Suprapubic skin (tissue), 4 donors: ENCODE data around the gene MRPL27. TPM values are rescaled to one million over a fixed set of nuclear protein-coding genes. Genes with fewer than 3 reads are reported as not detected.

ENCODE experiments used
- DNase-seq, 2 donors: peaks; one replicate each; pipeline ENCODE4 v3.0.0-alpha.2; 2019; ENCODE audit warnings: low spot score in 2 of 2
- H3K27ac ChIP-seq: fragments of 200-600 bp; sonication (generic); one replicate; pipeline ENCODE4 v1.5.1; 2019
- H3K27me3 ChIP-seq: fragments of 200-600 bp; sonication (generic); one replicate; pipeline ENCODE4 v1.5.1; 2019
- H3K36me3 ChIP-seq: fragments of 200-600 bp; sonication (generic); one replicate; pipeline ENCODE4 v1.5.1; 2019
- H3K4me1 ChIP-seq: fragments of 200-600 bp; sonication (generic); one replicate; pipeline ENCODE4 v1.5.1; 2019
- H3K4me3 ChIP-seq: fragments of 200-600 bp; sonication (generic); one replicate; pipeline ENCODE4 v1.5.1; 2019; ENCODE audit warnings: mild to moderate bottlenecking
- H3K9me3 ChIP-seq: fragments of 200-600 bp; sonication (generic); one replicate; pipeline ENCODE4 v1.5.1; 2019
- CTCF ChIP-seq, 2 donors: fragments of 200-600 bp in 1 of 2; fragments of 450-650 bp in 1 of 2; sonication (generic) in 1 of 2; IDR thresholded peaks; one replicate each; pipeline ENCODE4 v1.5.1; 2016 to 2019; ENCODE audit warnings: antibody characterized with exemption in 2 of 2, mild to moderate bottlenecking in 1 of 2, moderate library complexity in 1 of 2
- EP300 ChIP-seq: sonication (generic); formaldehyde crosslinking; IDR thresholded peaks from one replicate; pipeline ENCODE4 v1.6.1; 2017; ENCODE audit warnings: antibody characterized with exemption
- POLR2A ChIP-seq, 2 donors: fragments of 450-650 bp; IDR thresholded peaks; one replicate each; pipeline ENCODE4 v1.6.1; 2017; ENCODE audit warnings: antibody characterized with exemption in 2 of 2, mild to moderate bottlenecking in 2 of 2, moderate library complexity in 2 of 2
- POLR2AphosphoS5 ChIP-seq, 3 donors: sonication (generic); formaldehyde crosslinking; IDR thresholded peaks; one replicate each; pipeline ENCODE4 v1.6.1; 2017; ENCODE audit warnings: antibody characterized with exemption in 3 of 3
- WGBS: methylation state at CpG from one replicate; pipeline ENCODE4 v1.1.5; 2018; 5-methylcytosine and 5-hydroxymethylcytosine counted together
- total RNA-seq, 4 donors: library from RNA; depleted of rRNA; stranded (reverse); fragments of >200 nt; gene quantifications; one replicate each; pipeline ENCODE4 v1.1.0, GENCODE V29; 2016

Gene MRPL27
- total RNA-seq, 4 donors from 2014 or later: 60.3 to 87.7 (median 65.3) TPM

GRCh38 chr17:50346313-50347116 lies 26.5 kb downstream of the MRPL27 start:
- peaks cover 34% of the 10 kb centered on the region for H3K4me1 ChIP-seq
- under 1% methylated on average over 24 of the region's 57 CpGs for whole genome bisulfite sequencing
- no peaks in the 10 kb centered on the region for H3K9me3 ChIP-seq
- peak overlapping the region; percentile 69 for H3K27ac ChIP-seq
- H3K4me3 ChIP-seq: peak overlapping the region; percentile 74
- TF ChIP-seq CTCF (IDR thresholded peaks at IDR 0.05): no peak
- TF ChIP-seq EP300: no peak
- no peaks in the 10 kb centered on the region for H3K36me3 ChIP-seq
- no peaks in the 10 kb centered on the region for H3K27me3 ChIP-seq
- peak; percentile 79 to 83 for DNase-seq

- peak; percentile 83 to 88 for DNase-seq
Observed at GRCh38 chr17:50345432-50346312, 27.3 kb downstream of the MRPL27 start, which contains the start of gene XYLT2. TSS of gene XYLT2 (plus strand) at chr17:50346126. CDS start at chr17:50346141, 15 bp downstream.

GRCh38 chr17:50344731-50345365 lies 28.1 kb downstream of the MRPL27 start:
- no peak overlapping the region for H3K27ac ChIP-seq
- H3K9me3 ChIP-seq: no peaks in the 10 kb centered on the region
- H3K4me1 ChIP-seq: peaks cover 34% of the 10 kb centered on the region
- DNase-seq: peak; percentile 64 to 76
- 66% methylated on average over 10 of the region's 13 CpGs for WGBS
- H3K27me3 ChIP-seq: no peaks in the 10 kb centered on the region
- TF ChIP-seq EP300 (no peak), POLR2AphosphoS5 (IDR thresholded peaks at IDR 0.05) (no peak), POLR2A (IDR thresholded peaks at IDR 0.05) (no peak), CTCF (IDR thresholded peaks at IDR 0.05) (no peak)
- no peak overlapping the region for H3K4me3 ChIP-seq
- no peaks in the 10 kb centered on the region for H3K36me3 ChIP-seq

More at GRCh38 chr17:50345432-50346312, 27.3 kb downstream of the MRPL27 start, which contains the start of gene XYLT2:
- H3K27me3 ChIP-seq: no peaks in the 10 kb centered on the region
- H3K9me3 ChIP-seq: no peaks in the 10 kb centered on the region
- H3K4me1 ChIP-seq: peaks cover 34% of the 10 kb centered on the region
- H3K27ac ChIP-seq: peak within 1 kb of the TSS; percentile 69
- 3% methylated on average over 23 of the region's 87 CpGs for WGBS
- no peak for TF ChIP-seq POLR2AphosphoS5 (IDR thresholded peaks at IDR 0.05)
- no peak for TF ChIP-seq EP300
- no peak for TF ChIP-seq CTCF (IDR thresholded peaks at IDR 0.05)
- TF ChIP-seq POLR2A (IDR thresholded peaks at IDR 0.05): peak in 1 of 2 donors; percentile 28
- H3K4me3 ChIP-seq: peak within 1 kb of the TSS; percentile 74
- H3K36me3 ChIP-seq: no peaks in the 10 kb centered on the region

GRCh38 chr17:50339381-50339780 lies 33.6 kb downstream of the MRPL27 start:
- H3K9me3 ChIP-seq: no peaks in the 10 kb centered on the region
- no peaks in the 10 kb centered on the region for H3K36me3 ChIP-seq
- H3K27ac ChIP-seq: no peak overlapping the region
- TF ChIP-seq CTCF (IDR thresholded peaks at IDR 0.05): no peak
- no peak for TF ChIP-seq POLR2AphosphoS5 (IDR thresholded peaks at IDR 0.05)
- TF ChIP-seq EP300: no peak
- TF ChIP-seq POLR2A (IDR thresholded peaks at IDR 0.05): no peak
- no peak overlapping the region for H3K4me3 ChIP-seq
- peaks cover 3% of the 10 kb centered on the region for H3K27me3 ChIP-seq
- H3K4me1 ChIP-seq: no peaks in the 10 kb centered on the region
- DNase-seq: no peak
